ENCODE results near the gene ZNF764.

DNA sequence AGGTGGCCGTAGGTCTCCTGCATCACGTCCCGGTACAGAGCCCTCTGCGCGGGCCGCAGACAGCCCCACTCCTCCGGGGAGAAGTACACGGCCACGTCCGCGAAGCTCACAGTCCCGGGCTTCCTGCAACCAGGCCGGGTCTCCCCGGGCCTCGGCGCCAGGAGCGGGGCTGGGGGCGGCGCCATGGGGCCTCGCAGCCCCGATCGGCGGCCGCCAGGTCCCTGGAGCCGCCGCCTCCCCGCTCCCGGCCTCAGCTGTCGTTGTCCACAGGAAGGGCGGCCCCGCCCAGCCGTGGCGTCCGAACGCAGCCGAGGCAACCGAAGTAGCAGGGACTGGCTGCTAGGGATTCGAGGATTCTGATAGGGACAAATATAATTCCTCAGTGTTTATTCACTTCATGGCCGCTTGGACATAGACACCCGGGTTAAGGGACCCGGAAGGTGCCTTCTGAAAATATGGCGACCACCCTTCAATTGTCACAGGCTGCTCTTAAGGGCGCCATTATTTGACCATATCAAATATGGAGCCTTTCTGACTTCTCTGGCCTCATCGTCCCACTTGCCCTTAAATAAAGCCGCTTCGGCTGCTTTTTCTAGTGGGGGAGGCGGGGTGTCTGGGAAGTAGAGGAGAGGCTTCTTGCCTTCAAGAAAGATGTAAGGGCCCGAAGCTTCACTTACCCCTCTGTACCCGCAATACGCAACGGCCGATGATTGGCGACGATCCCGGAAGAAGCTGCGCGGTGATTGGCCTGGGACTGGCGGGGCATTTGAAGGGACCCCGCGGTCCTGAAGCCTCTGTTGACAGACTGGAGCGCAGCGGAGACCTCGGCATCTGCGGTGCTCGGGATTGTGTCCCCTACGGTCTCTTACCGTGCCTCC lies 13.5 kb upstream of the ZNF764 start, which contains the start of gene ZNF688:
- TF ChIP-seq, protein P1, sequence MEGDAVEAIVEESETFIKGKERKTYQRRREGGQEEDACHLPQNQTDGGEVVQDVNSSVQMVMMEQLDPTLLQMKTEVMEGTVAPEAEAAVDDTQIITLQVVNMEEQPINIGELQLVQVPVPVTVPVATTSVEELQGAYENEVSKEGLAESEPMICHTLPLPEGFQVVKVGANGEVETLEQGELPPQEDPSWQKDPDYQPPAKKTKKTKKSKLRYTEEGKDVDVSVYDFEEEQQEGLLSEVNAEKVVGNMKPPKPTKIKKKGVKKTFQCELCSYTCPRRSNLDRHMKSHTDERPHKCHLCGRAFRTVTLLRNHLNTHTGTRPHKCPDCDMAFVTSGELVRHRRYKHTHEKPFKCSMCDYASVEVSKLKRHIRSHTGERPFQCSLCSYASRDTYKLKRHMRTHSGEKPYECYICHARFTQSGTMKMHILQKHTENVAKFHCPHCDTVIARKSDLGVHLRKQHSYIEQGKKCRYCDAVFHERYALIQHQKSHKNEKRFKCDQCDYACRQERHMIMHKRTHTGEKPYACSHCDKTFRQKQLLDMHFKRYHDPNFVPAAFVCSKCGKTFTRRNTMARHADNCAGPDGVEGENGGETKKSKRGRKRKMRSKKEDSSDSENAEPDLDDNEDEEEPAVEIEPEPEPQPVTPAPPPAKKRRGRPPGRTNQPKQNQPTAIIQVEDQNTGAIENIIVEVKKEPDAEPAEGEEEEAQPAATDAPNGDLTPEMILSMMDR (IDR thresholded peaks at IDR 0.05; ENCODE audit: low read length) = no peak
- no peak for TF ChIP-seq EZH2 (IDR thresholded peaks at IDR 0.05; ENCODE audit: borderline replicate concordance, low read length)

Data from OCI-LY1 (cell line).